ENCODE results near the gene NFIA. TPM values are rescaled to one million over a fixed set of nuclear protein-coding genes. Genes with fewer than 3 reads are reported as not detected.
A peak's percentile ranks its signal among the peaks of the same experiment; 100 is the strongest.

Gene NFIA
- total and polyA plus RNA-seq, 10 of the 15 experiments (the other 5 are each of a cell fraction or from before 2014, with no cell fraction given), result 0.10 to 0.16 TPM; not detected in 8

- TF ChIP-seq NKRF (conservative IDR thresholded peaks at IDR 0.05) (no peak), WRNIP1 (IDR thresholded peaks at IDR 0.05; ENCODE audit: borderline replicate concordance, low read depth, low read length) (no peak), SIX5 (IDR thresholded peaks at IDR 0.05; ENCODE audit: low read depth, low read length, severe bottlenecking) (no peak), NFXL1 (IDR thresholded peaks at IDR 0.05; ENCODE audit: borderline replicate concordance) (no peak), IRF3 (IDR thresholded peaks at IDR 0.05) (no peak), CTCF (IDR thresholded peaks at IDR 0.05 in 2 of 3, conservative IDR thresholded peaks at IDR 0.05 in 1 of 3; ENCODE audit: control insufficient read depth in 2 of 3, extremely low read depth in 1 of 3, insufficient read depth in 1 of 3, low read depth in 3 of 3, low read length in 3 of 3) (no peak)
Measured at GRCh38 chr1:61445269-61445825, 363.0 kb downstream of the NFIA start (continued).

GRCh38 chr1:61446531-61446991 lies 364.2 kb downstream of the NFIA start:
- intact Hi-C loops (cut with micrococcal nuclease; ENCODE audit: unreplicated experiment) (no loop called here), in situ Hi-C loops (cut with MboI) (loop anchor here (5.0 to 10.0 kb wide), 2 partner anchors 404 to 592 kb away; no protein-coding TSS in a partner anchor)
- no peak overlapping the region for H3K9ac ChIP-seq (ENCODE audit: control insufficient read depth, insufficient read depth, low read length)
- FAIRE-seq (no peak), DNase-seq (ENCODE audit: low read depth, low spot score) (no peak), ATAC-seq (no peak)
- peak; percentile 69; the same call in 1 of the 2 replicates for TF ChIP-seq PAX5 (IDR thresholded peaks at IDR 0.05; ENCODE audit: borderline replicate concordance, low read depth, low read length)
- TF ChIP-seq TCF3 (IDR thresholded peaks at IDR 0.05; ENCODE audit: borderline replicate concordance, insufficient read depth, low read depth, low read length), result no peak
- H3K4me3 ChIP-seq, result no peak overlapping the region
- H3K4me1 ChIP-seq (ENCODE audit: control insufficient read depth, insufficient read depth, low read length), result no peaks in the 10 kb centered on the region
- no peak overlapping the region for H3K27ac ChIP-seq (ENCODE audit: control insufficient read depth, insufficient read depth)
- H3K4me2 ChIP-seq (ENCODE audit: control insufficient read depth, insufficient read depth), result no peak overlapping the region
- SMC1A ChIA-PET (ENCODE audit: uncharacterized antibody, unreplicated experiment), result no interaction called here
- H4K20me1 ChIP-seq (ENCODE audit: control insufficient read depth, insufficient read depth), result no peaks in the 10 kb centered on the region
- WGBS (ENCODE audit: insufficient coverage, insufficient replicate concordance, low lambda C conversion rate, missing lambda C conversion rate), result 27% methylated on average over 7 of the region's 7 CpGs
- RAD21 ChIA-PET (ENCODE audit: unreplicated experiment), result no interaction called here
- no TSS peak for BruUV-seq (replicated peaks)
- no peaks in the 10 kb centered on the region for H3K27me3 ChIP-seq (replicated peaks in 1 of 2; ENCODE audit: control insufficient read depth in 2 of 2, insufficient read depth in 2 of 2, low read length in 1 of 2)
- H3K9me3 ChIP-seq (replicated peaks; ENCODE audit: control insufficient read depth, insufficient read depth, low read length), result no peaks in the 10 kb centered on the region
- CTCF ChIA-PET, result no interaction called here
- POLR2A ChIA-PET, result no interaction called here
- H2AFZ ChIP-seq (ENCODE audit: control insufficient read depth, low read depth, low read length), result no peak overlapping the region
- H3K36me3 ChIP-seq (ENCODE audit: control insufficient read depth in 2 of 2, insufficient read depth in 2 of 2, low read length in 1 of 2), result no peaks in the 10 kb centered on the region
- H3K79me2 ChIP-seq (ENCODE audit: control insufficient read depth, insufficient read depth, low read length), result no peaks in the 10 kb centered on the region

Measured in GM12878 (cell line).